ENCODE measurements around the gene SRRM4. TPM values are rescaled to one million over a fixed set of nuclear protein-coding genes. Genes with fewer than 3 reads are reported as not detected.

SRRM4 gene
- total RNA-seq, 4 donors from 2014 or later = under 0.01 to 0.14 (median 0.09) TPM; not detected in 1

- intact Hi-C loops (cut with DNase I; ENCODE audit: low total_unique reads) = no loop called here
- DNase-seq = no peak
- Histone ChIP-seq H3K4me1 (no peaks in the 10 kb centered on the region), H3K9me3 (no peaks in the 10 kb centered on the region), H3K27me3 (no peaks in the 10 kb centered on the region), H3K36me3 (no peaks in the 10 kb centered on the region), H3K27ac (no peak overlapping the region), H3K4me3 (no peak overlapping the region)
- no peak for TF ChIP-seq POLR2A (IDR thresholded peaks at IDR 0.05)
Measured at GRCh38 chr12:119200601-119201000, 219.3 kb downstream of the SRRM4 start.

- H3K36me3 ChIP-seq = no peaks in the 10 kb centered on the region
- DNase-seq = no peak
- intact Hi-C loops (cut with DNase I; ENCODE audit: low total_unique reads) = no loop called here
- no peak overlapping the region for H3K27ac ChIP-seq
- H3K9me3 ChIP-seq = no peaks in the 10 kb centered on the region
- no peak for TF ChIP-seq POLR2A (IDR thresholded peaks at IDR 0.05)
- no peak for TF ChIP-seq CTCF (IDR thresholded peaks at IDR 0.05)
- H3K4me1 ChIP-seq = no peaks in the 10 kb centered on the region
- H3K27me3 ChIP-seq = no peaks in the 10 kb centered on the region
- no peak overlapping the region for H3K4me3 ChIP-seq
Measured at GRCh38 chr12:119201789-119202543, 220.6 kb downstream of the SRRM4 start.

- intact Hi-C loops (cut with DNase I; ENCODE audit: low total_unique reads) = no loop called here
- no peak overlapping the region for H3K4me3 ChIP-seq
- H3K27ac ChIP-seq = no peak overlapping the region
- no peaks in the 10 kb centered on the region for H3K4me1 ChIP-seq
- no peak for TF ChIP-seq CTCF (IDR thresholded peaks at IDR 0.05)
- TF ChIP-seq POLR2A (IDR thresholded peaks at IDR 0.05) = no peak
- H3K36me3 ChIP-seq = no peaks in the 10 kb centered on the region
- no peak for DNase-seq
- H3K9me3 ChIP-seq = no peaks in the 10 kb centered on the region
- H3K27me3 ChIP-seq = no peaks in the 10 kb centered on the region
Measured at GRCh38 chr12:119202544-119202943, 221.2 kb downstream of the SRRM4 start.

- TF ChIP-seq CTCF (IDR thresholded peaks at IDR 0.05) = no peak
- no peak for TF ChIP-seq POLR2A (IDR thresholded peaks at IDR 0.05)
- DNase-seq = no peak
- Histone ChIP-seq H3K4me1 (no peaks in the 10 kb centered on the region), H3K9me3 (no peaks in the 10 kb centered on the region), H3K4me3 (no peak overlapping the region), H3K27ac (no peak overlapping the region), H3K27me3 (no peaks in the 10 kb centered on the region), H3K36me3 (no peaks in the 10 kb centered on the region)
- intact Hi-C loops (cut with DNase I; ENCODE audit: low total_unique reads) = no loop called here
Measured at GRCh38 chr12:119204131-119204530, 222.8 kb downstream of the SRRM4 start.

GRCh38 chr12:119204671-119205285 is 223.4 kb downstream of the SRRM4 start:
- TF ChIP-seq CTCF (IDR thresholded peaks at IDR 0.05) (no peak), POLR2A (IDR thresholded peaks at IDR 0.05) (no peak)

More at GRCh38 chr12:119204671-119205285, 223.4 kb downstream of the SRRM4 start:
- H3K36me3 ChIP-seq = no peaks in the 10 kb centered on the region
- H3K4me1 ChIP-seq = no peaks in the 10 kb centered on the region
- H3K27me3 ChIP-seq = no peaks in the 10 kb centered on the region
- DNase-seq = no peak
- no peak overlapping the region for H3K4me3 ChIP-seq
- intact Hi-C loops (cut with DNase I; ENCODE audit: low total_unique reads) = no loop called here
- no peaks in the 10 kb centered on the region for H3K9me3 ChIP-seq
- H3K27ac ChIP-seq = no peak overlapping the region

Measured in uterus (tissue), 4 donors.